ENCODE measurements around the gene ACADSB.

Gene ACADSB

GRCh38 chr10:123013456-123014419 is 4.9 kb downstream of the ACADSB start:
- no peaks in the 10 kb centered on the region for H3K36me3 ChIP-seq (ENCODE audit: insufficient read depth, low read length)
- no peak overlapping the region for H2AFZ ChIP-seq (ENCODE audit: low read depth, low read length)
- H3K4me1 ChIP-seq (ENCODE audit: insufficient read depth, low read length) = peaks cover 3% of the 10 kb centered on the region

GRCh38 chr10:123014772-123015171 is 6.0 kb downstream of the ACADSB start:
- H3K9me3 ChIP-seq (ENCODE audit: low read length) = no peaks in the 10 kb centered on the region
- H3K27me3 ChIP-seq (ENCODE audit: insufficient read depth, low read length) = no peaks in the 10 kb centered on the region
- H3K36me3 ChIP-seq (ENCODE audit: insufficient read depth, low read length) = no peaks in the 10 kb centered on the region
- peaks cover 3% of the 10 kb centered on the region for H3K4me1 ChIP-seq (ENCODE audit: insufficient read depth, low read length)
- H3K4me3 ChIP-seq (ENCODE audit: low read length) = no peak overlapping the region
- H2AFZ ChIP-seq (ENCODE audit: low read depth, low read length) = no peak overlapping the region

More at GRCh38 chr10:123013456-123014419, 4.9 kb downstream of the ACADSB start:
- Histone ChIP-seq H3K9me3 (ENCODE audit: low read length) (no peaks in the 10 kb centered on the region), H3K27me3 (ENCODE audit: insufficient read depth, low read length) (no peaks in the 10 kb centered on the region), H3K4me3 (ENCODE audit: low read length) (no peak overlapping the region)

GRCh38 chr10:123016228-123016627 is 7.4 kb downstream of the ACADSB start:
- Histone ChIP-seq H3K4me3 (ENCODE audit: low read length) (no peak overlapping the region), H3K36me3 (ENCODE audit: insufficient read depth, low read length) (no peaks in the 10 kb centered on the region), H3K9me3 (ENCODE audit: low read length) (no peaks in the 10 kb centered on the region), H3K4me1 (ENCODE audit: insufficient read depth, low read length) (no peaks in the 10 kb centered on the region), H2AFZ (ENCODE audit: low read depth, low read length) (no peak overlapping the region), H3K27me3 (ENCODE audit: insufficient read depth, low read length) (no peaks in the 10 kb centered on the region)

GRCh38 chr10:123017421-123018165 is 8.8 kb downstream of the ACADSB start:
- H2AFZ ChIP-seq (ENCODE audit: low read depth, low read length) = no peak overlapping the region
- no peaks in the 10 kb centered on the region for H3K27me3 ChIP-seq (ENCODE audit: insufficient read depth, low read length)
- H3K4me3 ChIP-seq (ENCODE audit: low read length) = no peak overlapping the region
- H3K36me3 ChIP-seq (ENCODE audit: insufficient read depth, low read length) = no peaks in the 10 kb centered on the region
- no peaks in the 10 kb centered on the region for H3K4me1 ChIP-seq (ENCODE audit: insufficient read depth, low read length)
- no peaks in the 10 kb centered on the region for H3K9me3 ChIP-seq (ENCODE audit: low read length)

DNA sequence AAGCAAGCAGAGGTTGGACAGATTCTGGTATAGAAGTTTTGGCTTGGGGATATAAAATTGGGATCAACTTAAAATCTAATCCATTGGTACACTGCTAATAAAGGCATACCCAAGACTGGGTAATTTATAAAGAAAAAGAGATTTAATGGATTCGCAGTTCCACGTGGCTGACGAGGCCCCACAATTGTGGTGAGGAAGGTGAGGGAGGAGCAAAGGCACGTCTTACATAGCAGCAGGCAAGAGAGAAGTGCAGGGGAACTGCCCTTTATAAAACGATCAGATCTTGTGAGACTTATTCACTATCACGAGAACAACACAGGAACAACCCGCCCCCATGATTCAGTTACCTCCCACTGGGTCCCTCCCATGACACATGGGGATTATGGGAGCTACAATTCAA is 9.7 kb downstream of the ACADSB start:
- H2AFZ ChIP-seq (ENCODE audit: low read depth, low read length) = no peak overlapping the region
- H3K9me3 ChIP-seq (ENCODE audit: low read length) = no peaks in the 10 kb centered on the region
- no peaks in the 10 kb centered on the region for H3K36me3 ChIP-seq (ENCODE audit: insufficient read depth, low read length)
- H3K4me3 ChIP-seq (ENCODE audit: low read length) = no peak overlapping the region
- no peaks in the 10 kb centered on the region for H3K27me3 ChIP-seq (ENCODE audit: insufficient read depth, low read length)
- H3K4me1 ChIP-seq (ENCODE audit: insufficient read depth, low read length) = no peaks in the 10 kb centered on the region

- Histone ChIP-seq H3K27me3 (ENCODE audit: insufficient read depth, low read length) (no peaks in the 10 kb centered on the region), H3K9me3 (ENCODE audit: low read length) (no peaks in the 10 kb centered on the region), H2AFZ (ENCODE audit: low read depth, low read length) (no peak overlapping the region), H3K36me3 (ENCODE audit: insufficient read depth, low read length) (no peaks in the 10 kb centered on the region), H3K4me1 (ENCODE audit: insufficient read depth, low read length) (no peaks in the 10 kb centered on the region), H3K4me3 (ENCODE audit: low read length) (no peak overlapping the region)
Observed at GRCh38 chr10:123019264-123019663, 10.5 kb downstream of the ACADSB start.

DNA sequence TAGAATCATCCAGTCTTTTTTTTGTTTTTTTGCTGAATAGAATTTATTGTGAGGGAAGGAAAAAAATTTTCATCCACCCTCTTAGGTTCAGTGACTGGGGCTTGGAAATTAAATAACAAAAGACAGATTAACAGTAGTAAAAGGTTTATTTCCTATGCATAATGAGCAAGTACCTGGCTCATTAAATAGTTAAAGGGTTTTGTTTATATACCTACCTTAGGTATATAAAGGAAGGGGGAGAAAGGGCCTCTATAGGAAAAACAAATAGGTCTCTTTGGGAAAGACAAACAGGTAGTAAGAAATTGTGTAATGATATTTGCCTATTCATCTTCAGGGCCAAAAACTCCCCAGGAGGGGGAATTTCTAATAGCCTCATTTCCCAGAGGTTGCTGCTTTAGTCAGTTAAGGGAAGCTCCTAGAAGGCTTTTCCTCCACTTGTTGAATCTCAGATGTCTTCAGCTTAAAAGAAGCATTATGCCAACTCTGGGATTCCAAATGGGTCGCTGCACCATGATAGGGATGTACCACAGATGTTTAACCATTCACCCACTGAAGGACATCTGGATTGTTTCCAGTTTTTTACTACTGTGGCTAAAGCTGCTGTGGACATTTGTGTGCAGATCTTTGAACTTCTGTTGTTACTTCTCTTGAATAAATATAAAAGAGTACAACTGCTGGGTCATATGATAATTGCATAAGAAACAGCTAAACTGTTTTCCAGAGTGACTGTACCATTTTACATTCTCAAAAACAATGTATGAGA is 11.3 kb downstream of the ACADSB start:
- Histone ChIP-seq H3K36me3 (ENCODE audit: insufficient read depth, low read length) (no peaks in the 10 kb centered on the region), H3K9me3 (ENCODE audit: low read length) (no peaks in the 10 kb centered on the region), H2AFZ (ENCODE audit: low read depth, low read length) (no peak overlapping the region), H3K4me1 (ENCODE audit: insufficient read depth, low read length) (no peaks in the 10 kb centered on the region), H3K4me3 (ENCODE audit: low read length) (no peak overlapping the region), H3K27me3 (ENCODE audit: insufficient read depth, low read length) (no peaks in the 10 kb centered on the region)

DNA sequence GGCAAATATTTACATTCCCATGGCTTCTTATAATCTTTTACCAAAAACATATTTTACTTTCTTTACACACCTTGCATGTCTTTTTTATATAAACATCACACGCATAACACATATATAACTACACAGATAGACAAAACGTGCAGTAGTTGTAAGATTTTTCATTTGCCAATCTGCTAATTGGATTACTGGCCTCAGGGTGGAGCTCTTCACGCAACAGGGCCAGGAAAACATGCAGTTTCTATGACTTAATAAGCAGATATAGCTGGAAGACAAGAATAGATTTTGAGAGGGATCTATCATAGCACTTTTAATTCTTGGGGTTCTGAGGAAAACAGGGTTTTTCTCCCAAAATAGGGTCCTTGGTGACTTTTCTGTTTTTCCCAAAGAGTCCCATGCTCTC is 12.7 kb downstream of the ACADSB start:
- Histone ChIP-seq H3K36me3 (ENCODE audit: insufficient read depth, low read length) (no peaks in the 10 kb centered on the region), H3K4me3 (ENCODE audit: low read length) (no peak overlapping the region), H3K4me1 (ENCODE audit: insufficient read depth, low read length) (no peaks in the 10 kb centered on the region), H3K27me3 (ENCODE audit: insufficient read depth, low read length) (no peaks in the 10 kb centered on the region), H3K9me3 (ENCODE audit: low read length) (no peaks in the 10 kb centered on the region), H2AFZ (ENCODE audit: low read depth, low read length) (no peak overlapping the region)

- no peaks in the 10 kb centered on the region for H3K27me3 ChIP-seq (ENCODE audit: insufficient read depth, low read length)
- H3K36me3 ChIP-seq (ENCODE audit: insufficient read depth, low read length) = no peaks in the 10 kb centered on the region
- H3K9me3 ChIP-seq (ENCODE audit: low read length) = no peaks in the 10 kb centered on the region
- H3K4me3 ChIP-seq (ENCODE audit: low read length) = no peak overlapping the region
- no peak overlapping the region for H2AFZ ChIP-seq (ENCODE audit: low read depth, low read length)
- H3K4me1 ChIP-seq (ENCODE audit: insufficient read depth, low read length) = no peaks in the 10 kb centered on the region
Observed at GRCh38 chr10:123024540-123024939, 15.7 kb downstream of the ACADSB start.

- Histone ChIP-seq H2AFZ (ENCODE audit: low read depth, low read length) (no peak overlapping the region), H3K27me3 (ENCODE audit: insufficient read depth, low read length) (no peaks in the 10 kb centered on the region), H3K36me3 (ENCODE audit: insufficient read depth, low read length) (no peaks in the 10 kb centered on the region), H3K4me1 (ENCODE audit: insufficient read depth, low read length) (no peaks in the 10 kb centered on the region), H3K9me3 (ENCODE audit: low read length) (no peaks in the 10 kb centered on the region), H3K4me3 (ENCODE audit: low read length) (no peak overlapping the region)
Observed at GRCh38 chr10:123026302-123026701, 17.5 kb downstream of the ACADSB start.

- no peak overlapping the region for H3K4me3 ChIP-seq (ENCODE audit: low read length)
- no peaks in the 10 kb centered on the region for H3K9me3 ChIP-seq (ENCODE audit: low read length)
- no peaks in the 10 kb centered on the region for H3K27me3 ChIP-seq (ENCODE audit: insufficient read depth, low read length)
- H3K4me1 ChIP-seq (ENCODE audit: insufficient read depth, low read length) = no peaks in the 10 kb centered on the region
- H2AFZ ChIP-seq (ENCODE audit: low read depth, low read length) = no peak overlapping the region
- H3K36me3 ChIP-seq (ENCODE audit: insufficient read depth, low read length) = no peaks in the 10 kb centered on the region
Observed at GRCh38 chr10:123027861-123028260, 19.1 kb downstream of the ACADSB start.

DNA sequence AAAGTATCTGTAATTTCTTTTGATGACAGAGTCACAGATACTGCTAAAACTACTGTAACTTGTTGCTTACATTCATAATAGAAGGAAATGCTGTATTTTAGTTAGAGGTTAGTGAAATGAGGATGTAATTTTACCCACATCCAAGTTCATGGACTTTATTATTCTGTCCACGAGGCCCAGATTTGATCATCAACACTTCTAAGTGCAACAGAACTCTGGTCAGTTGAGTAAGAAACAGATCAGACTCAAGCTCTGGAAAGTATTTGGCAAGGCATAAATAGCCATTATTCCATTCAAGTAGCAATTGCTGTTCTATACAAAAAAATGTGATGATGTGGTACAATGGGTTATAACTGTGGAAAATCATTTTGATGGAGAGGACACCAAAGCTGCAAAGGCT is 22.3 kb downstream of the ACADSB start:
- H2AFZ ChIP-seq (ENCODE audit: low read depth, low read length) = no peak overlapping the region
- no peaks in the 10 kb centered on the region for H3K9me3 ChIP-seq (ENCODE audit: low read length)
- H3K4me1 ChIP-seq (ENCODE audit: insufficient read depth, low read length) = no peaks in the 10 kb centered on the region
- no peaks in the 10 kb centered on the region for H3K27me3 ChIP-seq (ENCODE audit: insufficient read depth, low read length)
- H3K36me3 ChIP-seq (ENCODE audit: insufficient read depth, low read length) = peaks cover 10% of the 10 kb centered on the region
- H3K4me3 ChIP-seq (ENCODE audit: low read length) = no peak overlapping the region

GRCh38 chr10:123034332-123034731 is 25.5 kb downstream of the ACADSB start:
- no peaks in the 10 kb centered on the region for H3K9me3 ChIP-seq (ENCODE audit: low read length)
- no peak overlapping the region for H3K4me3 ChIP-seq (ENCODE audit: low read length)
- H2AFZ ChIP-seq (ENCODE audit: low read depth, low read length) = no peak overlapping the region
- peaks cover 10% of the 10 kb centered on the region for H3K36me3 ChIP-seq (ENCODE audit: insufficient read depth, low read length)
- no peaks in the 10 kb centered on the region for H3K27me3 ChIP-seq (ENCODE audit: insufficient read depth, low read length)
- H3K4me1 ChIP-seq (ENCODE audit: insufficient read depth, low read length) = no peaks in the 10 kb centered on the region
